ENCODE data around the gene FXYD3. TPM values are rescaled to one million over a fixed set of nuclear protein-coding genes. Genes with fewer than 3 reads are reported as not detected.

FXYD3 gene
- total RNA-seq, 1 donor from 2014 or later: not detected

GRCh38 chr19:35085947-35086346 is 29.7 kb upstream of the FXYD3 start:
- no peak overlapping the region for H3K4me3 Mint-ChIP-seq (ENCODE audit: unreplicated experiment)
- H4K20me1 ChIP-seq (ENCODE audit: insufficient read depth, low read length): no peaks in the 10 kb centered on the region
- no peak overlapping the region for H3K27ac Mint-ChIP-seq (ENCODE audit: unreplicated experiment)
- no peak overlapping the region for H3K4me2 ChIP-seq (ENCODE audit: low read length)
- peaks cover 5% of the 10 kb centered on the region for H3K4me1 Mint-ChIP-seq (ENCODE audit: low read depth, unreplicated experiment)
- TF ChIP-seq CTCF (IDR thresholded peaks at IDR 0.05; ENCODE audit: insufficient read depth, low read depth, low read length) (no peak), EZH2 (IDR thresholded peaks at IDR 0.05; ENCODE audit: insufficient read depth, low read length) (no peak)
- no peak overlapping the region for H2AFZ ChIP-seq (ENCODE audit: low read depth, low read length)
- peaks cover 16% of the 10 kb centered on the region for H3K4me1 ChIP-seq (ENCODE audit: insufficient read depth, low read length)
- no peaks in the 10 kb centered on the region for H3K36me3 Mint-ChIP-seq (ENCODE audit: low read depth, unreplicated experiment)
- H3K27me3 ChIP-seq (ENCODE audit: insufficient read depth, low read length): no peaks in the 10 kb centered on the region
- H3K79me2 ChIP-seq (ENCODE audit: insufficient read depth, low read length): no peaks in the 10 kb centered on the region
- DNase-seq (ENCODE audit: low read depth): no peak
- peaks cover 8% of the 10 kb centered on the region for H3K27me3 Mint-ChIP-seq (ENCODE audit: low read depth, unreplicated experiment)
- H3K36me3 ChIP-seq (ENCODE audit: insufficient read depth, low read length): no peaks in the 10 kb centered on the region
- no peak overlapping the region for H3K9ac ChIP-seq (ENCODE audit: low read length)
- no peak overlapping the region for H3K27ac ChIP-seq (ENCODE audit: low read depth, low read length)
- no peak for FAIRE-seq
- H3K9me3 Mint-ChIP-seq (ENCODE audit: unreplicated experiment): no peaks in the 10 kb centered on the region
- no peak overlapping the region for H3K4me3 ChIP-seq (ENCODE audit: insufficient read depth, low read depth, low read length)
- H3K9me3 ChIP-seq (ENCODE audit: insufficient read depth, low read depth, low read length): no peaks in the 10 kb centered on the region

GRCh38 chr19:35086455-35086854 is 29.2 kb upstream of the FXYD3 start:
- no peak overlapping the region for H3K9ac ChIP-seq (ENCODE audit: low read length)
- Mint-ChIP-seq H3K4me3 (ENCODE audit: unreplicated experiment) (no peak overlapping the region), H3K9me3 (ENCODE audit: unreplicated experiment) (no peaks in the 10 kb centered on the region), H3K27me3 (ENCODE audit: low read depth, unreplicated experiment) (peaks cover 8% of the 10 kb centered on the region), H3K4me1 (ENCODE audit: low read depth, unreplicated experiment) (peaks cover 5% of the 10 kb centered on the region), H3K27ac (ENCODE audit: unreplicated experiment) (no peak overlapping the region), H3K36me3 (ENCODE audit: low read depth, unreplicated experiment) (no peaks in the 10 kb centered on the region)
- H3K4me1 ChIP-seq (ENCODE audit: insufficient read depth, low read length): peaks cover 17% of the 10 kb centered on the region
- TF ChIP-seq CTCF (IDR thresholded peaks at IDR 0.05; ENCODE audit: insufficient read depth, low read depth, low read length): no peak
- TF ChIP-seq EZH2 (IDR thresholded peaks at IDR 0.05; ENCODE audit: insufficient read depth, low read length): no peak
- no peaks in the 10 kb centered on the region for H3K9me3 ChIP-seq (ENCODE audit: insufficient read depth, low read depth, low read length)
- no peaks in the 10 kb centered on the region for H4K20me1 ChIP-seq (ENCODE audit: insufficient read depth, low read length)
- no peaks in the 10 kb centered on the region for H3K27me3 ChIP-seq (ENCODE audit: insufficient read depth, low read length)
- FAIRE-seq (no peak), DNase-seq (ENCODE audit: low read depth) (no peak)
- H3K36me3 ChIP-seq (ENCODE audit: insufficient read depth, low read length): no peaks in the 10 kb centered on the region
- H3K4me2 ChIP-seq (ENCODE audit: low read length): no peak overlapping the region
- no peak overlapping the region for H3K27ac ChIP-seq (ENCODE audit: low read depth, low read length)
- H2AFZ ChIP-seq (ENCODE audit: low read depth, low read length): no peak overlapping the region
- no peak overlapping the region for H3K4me3 ChIP-seq (ENCODE audit: insufficient read depth, low read depth, low read length)
- H3K79me2 ChIP-seq (ENCODE audit: insufficient read depth, low read length): no peaks in the 10 kb centered on the region

GRCh38 chr19:35087393-35087792 is 28.2 kb upstream of the FXYD3 start:
- DNase-seq (ENCODE audit: low read depth) (no peak), FAIRE-seq (no peak)
- Mint-ChIP-seq H3K4me1 (ENCODE audit: low read depth, unreplicated experiment) (peaks cover 5% of the 10 kb centered on the region), H3K27me3 (ENCODE audit: low read depth, unreplicated experiment) (peaks cover 8% of the 10 kb centered on the region), H3K27ac (ENCODE audit: unreplicated experiment) (peak overlapping the region; percentile 4), H3K36me3 (ENCODE audit: low read depth, unreplicated experiment) (no peaks in the 10 kb centered on the region), H3K4me3 (ENCODE audit: unreplicated experiment) (no peak overlapping the region), H3K9me3 (ENCODE audit: unreplicated experiment) (no peaks in the 10 kb centered on the region)
- H3K9me3 ChIP-seq (ENCODE audit: insufficient read depth, low read depth, low read length): no peaks in the 10 kb centered on the region
- no peaks in the 10 kb centered on the region for H3K79me2 ChIP-seq (ENCODE audit: insufficient read depth, low read length)
- H3K4me3 ChIP-seq (ENCODE audit: insufficient read depth, low read depth, low read length): no peak overlapping the region
- no peaks in the 10 kb centered on the region for H4K20me1 ChIP-seq (ENCODE audit: insufficient read depth, low read length)
- H3K4me1 ChIP-seq (ENCODE audit: insufficient read depth, low read length): peaks cover 17% of the 10 kb centered on the region
- H3K4me2 ChIP-seq (ENCODE audit: low read length): no peak overlapping the region
- H3K27ac ChIP-seq (ENCODE audit: low read depth, low read length): no peak overlapping the region
- H3K9ac ChIP-seq (ENCODE audit: low read length): no peak overlapping the region
- H2AFZ ChIP-seq (ENCODE audit: low read depth, low read length): no peak overlapping the region
- H3K27me3 ChIP-seq (ENCODE audit: insufficient read depth, low read length): no peaks in the 10 kb centered on the region
- TF ChIP-seq CTCF (IDR thresholded peaks at IDR 0.05; ENCODE audit: insufficient read depth, low read depth, low read length): no peak
- no peak for TF ChIP-seq EZH2 (IDR thresholded peaks at IDR 0.05; ENCODE audit: insufficient read depth, low read length)
- no peaks in the 10 kb centered on the region for H3K36me3 ChIP-seq (ENCODE audit: insufficient read depth, low read length)

All from astrocyte (in vitro differentiated cells and primary cell).